Measurements from ENCODE around the gene MED27.
A peak's percentile ranks its signal among the peaks of the same experiment; 100 is the strongest.

MED27 gene

GRCh38 chr9:132079391-132080091 is at the start of gene MED27:
Gene MED27, minus strand, starts transcription at chr9:132079867. Its CDS starts 23 bp downstream, at chr9:132079844.
- DNase-seq (ENCODE audit: low read depth), result peak; percentile 94

DNA sequence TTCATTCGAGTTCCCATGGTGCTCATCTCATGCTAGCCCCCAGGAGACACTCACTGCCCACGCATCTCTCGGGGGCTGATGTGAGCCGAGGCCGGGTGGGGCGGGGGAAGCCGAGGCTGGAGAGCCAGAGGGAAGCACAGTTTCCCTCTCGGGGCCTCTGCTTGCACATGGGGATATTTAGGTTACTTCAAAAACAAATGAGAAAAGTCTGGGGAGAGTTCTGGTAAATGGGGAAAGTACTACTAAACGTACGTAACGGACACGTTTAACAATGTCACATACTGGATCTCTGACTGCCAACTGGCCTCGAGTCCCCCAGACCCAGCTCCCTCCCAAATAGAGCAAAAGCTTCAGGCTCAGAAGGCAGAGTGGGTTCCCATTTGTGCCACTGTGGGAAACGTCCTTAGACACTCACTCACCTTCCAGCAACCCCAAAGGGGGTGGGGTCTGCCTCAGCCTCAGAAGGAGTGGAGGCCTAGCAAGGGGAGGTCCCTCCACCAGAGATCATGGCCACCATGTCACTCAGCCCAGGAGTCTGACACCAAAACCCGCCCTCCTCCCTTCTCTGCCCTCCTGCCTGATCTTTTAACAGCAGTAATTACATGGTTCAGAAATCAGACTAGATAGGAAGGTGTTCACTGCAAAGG is 48.3 kb upstream of the MED27 start:
- DNase-seq (ENCODE audit: low read depth), result no peak

DNA sequence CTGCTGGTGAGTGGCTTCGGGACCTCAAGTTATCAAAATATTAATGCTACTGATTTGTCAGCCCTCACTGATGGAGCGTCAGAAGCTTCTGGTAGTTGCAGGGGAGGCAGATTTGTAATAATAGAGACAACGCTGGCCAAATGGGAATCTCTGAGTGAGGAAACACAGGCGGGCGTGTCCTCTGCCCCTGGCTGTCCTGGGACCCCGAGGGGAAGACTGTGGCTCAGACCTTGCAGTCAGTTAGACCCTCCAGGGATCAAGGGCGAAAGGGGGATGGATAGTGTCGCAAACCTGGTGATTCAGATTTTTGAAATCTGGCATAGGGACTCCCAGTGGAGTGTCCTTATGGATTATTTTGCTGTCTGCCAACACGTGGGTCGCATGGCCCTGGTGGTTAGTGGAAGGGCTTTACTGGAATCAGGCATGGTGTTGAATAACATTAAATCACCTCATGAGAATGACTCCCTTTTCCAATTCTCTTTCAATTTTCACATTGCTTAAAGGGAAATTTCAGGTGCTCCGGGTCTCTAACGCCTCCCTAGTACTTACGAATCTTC is 47.1 kb upstream of the MED27 start:
- DNase-seq (ENCODE audit: low read depth), result no peak

GRCh38 chr9:132125944-132126679 is 46.4 kb upstream of the MED27 start:
- no peak for DNase-seq (ENCODE audit: low read depth)

GRCh38 chr9:132125361-132125760 is 45.7 kb upstream of the MED27 start:
- no peak for DNase-seq (ENCODE audit: low read depth)

GRCh38 chr9:132124800-132125199 is 45.1 kb upstream of the MED27 start:
- DNase-seq (ENCODE audit: low read depth), result no peak

DNA sequence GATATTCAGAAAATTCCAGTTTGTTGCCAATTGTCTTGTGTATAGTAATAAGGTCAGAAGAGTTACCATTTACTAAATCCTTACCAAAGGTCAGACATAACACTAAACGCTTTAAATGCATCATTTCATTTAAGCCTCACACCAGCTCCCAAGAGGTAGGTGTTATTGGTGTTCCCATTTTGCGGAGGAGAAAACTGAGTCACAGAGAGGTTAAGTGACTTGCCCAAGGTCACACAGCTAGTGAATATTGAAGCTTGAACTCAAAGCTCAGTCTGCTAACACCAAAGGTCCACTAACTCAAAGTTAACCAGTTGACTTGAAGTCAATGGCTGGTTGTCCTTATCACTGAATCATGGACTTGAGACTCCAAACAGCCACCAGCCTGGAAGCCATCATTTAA is 41.4 kb upstream of the MED27 start:
- no peak for DNase-seq (ENCODE audit: low read depth)

DNA sequence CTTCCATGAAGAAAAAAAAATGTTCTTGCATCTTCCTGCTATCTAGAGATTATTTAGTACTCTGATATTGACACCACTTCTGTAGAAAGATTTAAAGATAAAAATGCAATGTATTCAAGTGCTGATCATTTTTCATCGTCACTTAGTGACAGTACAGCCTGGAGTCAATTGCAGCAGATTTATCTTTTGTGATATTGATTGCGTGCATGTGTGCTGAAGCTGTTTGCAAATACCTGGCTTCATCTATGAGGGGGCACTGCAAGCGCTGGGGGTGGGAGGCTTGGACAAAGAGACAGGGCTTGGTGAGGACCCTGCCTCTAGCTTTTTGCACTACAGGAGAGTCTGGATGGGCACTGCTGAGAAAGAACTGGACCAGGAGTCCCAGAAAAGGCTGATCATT is 38.0 kb upstream of the MED27 start:
- no peak for DNase-seq (ENCODE audit: low read depth)

DNA sequence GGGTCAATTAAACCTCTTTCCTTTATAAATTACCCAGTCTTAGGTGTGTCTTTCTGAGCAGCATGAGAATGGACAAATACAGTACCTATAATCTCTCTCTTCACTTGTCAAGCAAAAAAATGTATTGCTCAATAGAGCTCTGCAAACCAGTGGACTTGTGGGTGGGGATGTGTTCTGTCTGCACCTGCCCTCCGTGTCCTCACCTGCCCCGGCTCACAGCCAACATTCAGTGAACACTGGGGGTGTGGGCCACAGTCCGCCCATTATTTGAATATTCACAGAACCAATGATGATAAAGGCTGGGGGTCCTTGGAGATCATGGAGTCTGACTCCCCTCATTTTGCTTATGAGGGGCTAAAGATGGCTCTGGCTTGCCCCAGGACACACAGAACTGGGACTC is 36.9 kb upstream of the MED27 start:
- no peak for DNase-seq (ENCODE audit: low read depth)

DNA sequence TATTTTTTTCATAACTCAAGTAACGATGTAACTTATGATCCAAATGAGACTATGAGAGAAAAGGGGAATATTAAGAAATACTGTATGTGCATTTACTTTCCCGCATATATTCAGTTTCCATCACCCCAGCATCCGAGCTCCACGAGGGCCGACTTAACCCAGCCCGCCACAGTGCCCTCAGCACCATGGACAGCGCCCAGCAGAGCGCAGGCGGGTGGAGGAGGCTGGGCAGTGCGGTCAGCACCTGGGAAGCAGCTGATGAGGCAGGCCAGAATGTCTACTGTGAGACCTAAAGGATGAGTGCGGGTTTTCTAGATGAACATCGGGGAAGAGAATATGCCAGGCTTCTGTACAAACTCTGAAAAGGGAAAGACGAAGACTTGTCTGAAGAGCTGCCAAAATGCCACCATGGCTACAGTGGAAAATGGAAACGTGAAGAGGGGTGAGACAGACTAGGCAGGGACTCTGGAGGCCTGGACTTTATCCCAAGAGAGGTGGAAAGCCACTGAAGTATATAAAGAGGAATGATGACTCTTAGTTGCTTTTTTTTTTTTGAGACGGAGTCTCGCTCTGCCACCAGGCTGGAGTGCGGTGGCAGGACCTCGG is 34.5 kb upstream of the MED27 start:
- DNase-seq (ENCODE audit: low read depth), result no peak

GRCh38 chr9:132109291-132109690 is 29.6 kb upstream of the MED27 start:
- DNase-seq (ENCODE audit: low read depth), result no peak

- DNase-seq (ENCODE audit: low read depth), result no peak
Observed at GRCh38 chr9:132108728-132109127, 29.1 kb upstream of the MED27 start.

- no peak for DNase-seq (ENCODE audit: low read depth)
Observed at GRCh38 chr9:132099741-132100407, 20.2 kb upstream of the MED27 start.

DNA sequence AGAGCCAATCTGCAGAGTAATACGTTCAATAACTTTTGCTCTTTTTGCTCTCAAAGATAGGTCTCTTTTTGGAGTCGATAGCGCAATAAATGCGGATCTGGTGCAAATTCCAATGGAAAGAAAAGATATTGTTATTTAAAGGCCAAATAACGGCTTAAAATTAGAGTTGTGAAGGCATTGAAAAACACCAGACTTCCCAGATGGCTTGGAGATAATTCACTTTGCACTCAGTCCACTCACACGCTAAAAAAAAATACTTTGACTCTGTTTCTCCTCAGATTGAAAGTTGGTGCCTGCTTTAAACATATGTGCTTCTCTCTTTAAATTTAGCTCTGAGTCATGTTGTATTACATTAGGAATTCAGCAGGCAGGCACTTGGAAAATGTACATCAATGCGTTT is 19.5 kb upstream of the MED27 start:
- no peak for DNase-seq (ENCODE audit: low read depth)

DNA sequence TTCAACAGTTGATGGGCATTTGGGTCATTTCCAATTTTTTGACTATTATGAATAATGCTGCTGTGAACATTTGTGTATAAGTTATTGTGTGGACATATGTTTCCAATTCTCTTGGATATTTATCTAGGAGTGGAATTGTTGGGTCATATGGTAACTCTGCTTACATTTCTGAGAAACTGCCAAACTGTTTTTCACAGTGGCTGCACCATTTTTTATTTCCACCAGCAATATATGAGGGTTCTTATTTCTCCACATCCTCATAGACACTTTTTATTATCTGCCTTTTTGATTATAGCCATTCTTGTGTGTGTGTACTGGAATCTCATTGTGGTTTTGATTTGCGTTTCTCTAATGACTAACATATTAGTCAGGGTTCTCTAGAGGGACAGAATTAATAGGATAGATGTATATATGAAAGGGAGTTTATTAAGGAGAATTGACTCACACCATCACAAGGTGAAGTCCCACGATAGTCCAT is 14.7 kb upstream of the MED27 start:
- DNase-seq (ENCODE audit: low read depth), result no peak

DNA sequence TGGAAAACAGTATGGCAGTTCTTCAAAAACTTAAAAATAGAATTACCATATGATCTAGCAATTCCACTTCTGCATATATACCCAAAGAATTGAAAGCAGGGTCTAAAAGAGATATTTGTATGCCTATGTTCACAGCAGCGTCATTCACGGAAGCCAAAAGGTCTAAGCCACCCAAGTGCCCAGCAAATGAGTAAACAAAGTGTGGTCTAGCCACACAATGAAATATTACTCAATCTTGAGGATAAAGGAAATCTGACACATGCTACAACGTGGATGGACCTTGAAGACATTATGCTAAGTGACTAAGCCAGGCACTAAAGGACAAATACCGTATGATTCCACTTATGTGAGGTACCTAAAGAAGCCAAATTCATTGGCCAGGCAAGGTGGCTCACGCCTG is 11.1 kb upstream of the MED27 start:
- DNase-seq (ENCODE audit: low read depth), result no peak

- DNase-seq (ENCODE audit: low read depth), result no peak
Observed at GRCh38 chr9:132087438-132088030, 7.9 kb upstream of the MED27 start.

DNA sequence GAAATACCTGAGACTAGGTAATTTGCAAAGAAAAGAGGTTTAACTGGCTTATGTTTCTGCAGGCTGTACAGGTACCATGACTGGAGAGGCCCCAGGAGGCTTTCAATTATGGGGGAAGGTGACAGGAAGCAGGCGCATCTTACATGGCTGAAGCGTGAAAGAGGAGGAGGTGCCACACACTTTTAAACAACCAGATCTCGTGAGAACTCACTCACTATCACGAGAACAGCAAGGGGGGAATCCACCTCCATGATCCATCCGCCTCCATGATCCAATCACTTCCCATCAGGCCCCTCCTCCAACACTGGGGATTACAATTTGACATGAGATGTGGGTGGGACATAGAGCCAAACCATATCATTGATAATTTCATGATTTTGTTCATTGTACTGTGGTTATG is 2.5 kb upstream of the MED27 start:
- DNase-seq (ENCODE audit: low read depth), result no peak

- DNase-seq (ENCODE audit: low read depth), result no peak
Observed at GRCh38 chr9:132078699-132079356, 839 bp downstream of the MED27 start.

GRCh38 chr9:132077881-132078698 is 1.6 kb downstream of the MED27 start:
- DNase-seq (ENCODE audit: low read depth), result no peak
